BE2C (cell line): ENCODE measurements around the gene ARHGAP19.

ENCODE experiments used
- DNase-seq: peaks from one replicate; pipeline ENCODE4 v3.0.0-alpha.2; 2020
- H3K27me3 ChIP-seq: fragments of 250-450 bp; sonication (Bioruptor Pico); 2 replicates; pipeline ENCODE4 v1.5.1; 2020; ENCODE audit warnings: mild to moderate bottlenecking
- H3K36me3 ChIP-seq: fragments of 250-450 bp; sonication (Bioruptor Pico); 2 replicates; pipeline ENCODE4 v1.5.1; 2020; ENCODE audit warnings: mild to moderate bottlenecking
- H3K4me1 ChIP-seq: fragments of 250-450 bp; sonication (Bioruptor Pico); 2 replicates; pipeline ENCODE4 v1.5.1; 2020
- H3K4me3 ChIP-seq: 2 replicates; pipeline ENCODE4 v1.5.1; 2011; ENCODE audit warnings: low read depth, low read length
- H3K9me3 ChIP-seq: fragments of 250-450 bp; sonication (Bioruptor Pico); 2 replicates; pipeline ENCODE4 v1.5.1; 2020
- TF ChIP-seq, protein P1 (sequence below): IDR thresholded peaks from 2 replicates; pipeline ENCODE4 v1.5.1; 2012; ENCODE audit warnings: mild to moderate bottlenecking, low read depth, low read length

ARHGAP19 gene

DNA sequence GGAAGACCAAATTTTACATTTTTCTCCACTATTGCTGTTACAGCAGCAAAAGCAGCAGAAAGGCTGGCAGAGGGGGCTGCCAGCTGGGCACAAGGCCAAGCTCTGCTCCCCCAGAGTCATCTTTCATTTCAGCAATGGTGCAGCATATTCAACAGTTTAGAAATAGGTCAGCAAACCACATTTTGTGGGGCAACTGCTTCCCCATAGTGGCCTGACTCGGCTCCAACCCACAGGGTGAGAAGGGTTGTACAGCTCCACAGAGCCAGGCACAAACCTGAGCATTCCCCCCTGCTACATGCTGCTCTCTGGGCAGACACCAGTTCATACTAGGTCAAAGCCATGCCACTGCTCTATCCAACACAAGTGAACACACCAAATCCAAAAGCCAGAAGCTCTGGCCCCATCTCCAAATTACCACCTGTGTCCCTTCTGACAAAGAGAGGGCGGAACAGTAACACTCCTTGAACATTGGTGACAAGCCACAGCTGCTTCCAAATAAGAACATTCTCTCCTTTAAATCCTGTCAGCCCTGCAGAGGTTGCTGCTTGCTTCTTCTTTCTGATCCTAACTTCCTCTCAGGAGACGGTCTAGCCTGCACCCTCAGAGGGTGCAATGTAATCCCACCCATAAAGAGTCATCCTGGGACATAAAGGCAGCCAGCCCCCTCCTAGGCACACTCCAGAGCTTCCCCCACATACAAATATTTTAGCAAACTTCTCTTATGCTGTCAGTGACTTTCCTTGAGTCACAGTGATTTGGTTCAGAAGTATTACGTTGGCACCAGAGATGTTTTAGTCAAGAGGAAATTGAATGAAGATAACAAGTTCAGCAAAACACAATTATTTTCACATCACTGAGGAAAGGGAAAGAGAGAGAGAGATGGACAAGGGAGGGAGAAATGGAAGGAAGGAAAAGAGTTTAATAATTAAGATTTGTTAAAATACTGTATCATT, 67.7 kb downstream of the ARHGAP19 start:
- TF ChIP-seq, protein P1, sequence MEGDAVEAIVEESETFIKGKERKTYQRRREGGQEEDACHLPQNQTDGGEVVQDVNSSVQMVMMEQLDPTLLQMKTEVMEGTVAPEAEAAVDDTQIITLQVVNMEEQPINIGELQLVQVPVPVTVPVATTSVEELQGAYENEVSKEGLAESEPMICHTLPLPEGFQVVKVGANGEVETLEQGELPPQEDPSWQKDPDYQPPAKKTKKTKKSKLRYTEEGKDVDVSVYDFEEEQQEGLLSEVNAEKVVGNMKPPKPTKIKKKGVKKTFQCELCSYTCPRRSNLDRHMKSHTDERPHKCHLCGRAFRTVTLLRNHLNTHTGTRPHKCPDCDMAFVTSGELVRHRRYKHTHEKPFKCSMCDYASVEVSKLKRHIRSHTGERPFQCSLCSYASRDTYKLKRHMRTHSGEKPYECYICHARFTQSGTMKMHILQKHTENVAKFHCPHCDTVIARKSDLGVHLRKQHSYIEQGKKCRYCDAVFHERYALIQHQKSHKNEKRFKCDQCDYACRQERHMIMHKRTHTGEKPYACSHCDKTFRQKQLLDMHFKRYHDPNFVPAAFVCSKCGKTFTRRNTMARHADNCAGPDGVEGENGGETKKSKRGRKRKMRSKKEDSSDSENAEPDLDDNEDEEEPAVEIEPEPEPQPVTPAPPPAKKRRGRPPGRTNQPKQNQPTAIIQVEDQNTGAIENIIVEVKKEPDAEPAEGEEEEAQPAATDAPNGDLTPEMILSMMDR = no peak
- H3K9me3 ChIP-seq = no peaks in the 10 kb centered on the region
- H3K4me3 ChIP-seq = no peak overlapping the region
- H3K36me3 ChIP-seq = no peaks in the 10 kb centered on the region
- no peaks in the 10 kb centered on the region for H3K27me3 ChIP-seq
- H3K4me1 ChIP-seq = peaks cover 6% of the 10 kb centered on the region
- no peak for DNase-seq

DNA sequence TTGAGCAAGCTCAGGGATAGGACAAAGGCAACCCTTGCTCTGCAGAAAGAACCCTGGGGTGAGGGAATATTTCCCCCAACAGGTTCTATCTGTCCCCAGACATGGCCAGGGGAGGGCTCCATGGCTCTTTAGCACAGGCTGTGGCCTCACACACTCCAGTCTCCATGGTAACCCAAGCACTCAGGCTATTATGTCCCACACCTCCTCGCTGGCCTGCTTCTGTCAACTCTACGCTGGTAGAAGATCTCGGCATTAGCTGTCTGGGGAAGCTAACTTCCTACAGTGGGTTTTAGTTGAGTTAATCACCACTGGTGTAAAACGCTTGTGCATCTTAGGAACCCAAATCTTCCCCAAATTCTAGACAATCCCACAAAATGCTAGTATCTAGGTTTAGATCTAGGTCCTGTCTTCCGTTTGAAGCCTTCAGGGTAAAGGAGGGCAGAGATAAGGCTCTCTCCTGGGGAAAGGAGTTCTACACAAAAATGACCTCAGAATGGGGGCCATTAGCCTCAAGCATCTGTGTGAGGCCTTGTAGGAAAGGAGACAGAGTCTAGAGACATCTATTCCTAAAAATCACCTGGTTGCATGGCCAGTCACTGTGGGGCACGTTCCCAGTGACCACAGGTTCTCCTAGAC, 70.0 kb downstream of the ARHGAP19 start:
- TF ChIP-seq, protein P1 = no peak
- H3K4me3 ChIP-seq = no peak overlapping the region
- no peaks in the 10 kb centered on the region for H3K36me3 ChIP-seq
- H3K27me3 ChIP-seq = no peaks in the 10 kb centered on the region
- peak; percentile 41 for DNase-seq
- peaks cover 6% of the 10 kb centered on the region for H3K4me1 ChIP-seq
- H3K9me3 ChIP-seq = no peaks in the 10 kb centered on the region

DNA sequence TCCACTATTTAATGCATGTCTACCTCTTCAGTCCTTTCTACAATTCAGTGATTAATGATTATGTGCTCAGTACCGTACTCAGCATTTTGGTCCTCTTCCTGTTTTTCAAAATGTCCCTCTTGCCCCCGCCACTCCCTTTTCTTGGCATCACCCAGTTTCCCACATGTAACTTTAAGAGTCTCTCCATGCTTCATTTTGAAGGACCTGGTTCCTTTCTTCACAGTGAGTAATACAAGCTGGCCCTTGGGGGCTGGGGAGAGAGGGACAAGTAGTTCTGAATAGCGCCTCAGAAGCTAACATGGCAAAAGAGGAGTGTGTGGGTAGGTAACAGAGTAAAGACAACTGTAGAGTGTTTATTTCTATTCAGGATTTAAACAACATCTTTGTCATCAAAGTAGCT, 72.1 kb downstream of the ARHGAP19 start:
- peaks cover 6% of the 10 kb centered on the region for H3K4me1 ChIP-seq
- H3K9me3 ChIP-seq = no peaks in the 10 kb centered on the region
- TF ChIP-seq, protein P1 = no peak
- H3K4me3 ChIP-seq = no peak overlapping the region
- H3K36me3 ChIP-seq = no peaks in the 10 kb centered on the region
- no peak for DNase-seq
- no peaks in the 10 kb centered on the region for H3K27me3 ChIP-seq

DNA sequence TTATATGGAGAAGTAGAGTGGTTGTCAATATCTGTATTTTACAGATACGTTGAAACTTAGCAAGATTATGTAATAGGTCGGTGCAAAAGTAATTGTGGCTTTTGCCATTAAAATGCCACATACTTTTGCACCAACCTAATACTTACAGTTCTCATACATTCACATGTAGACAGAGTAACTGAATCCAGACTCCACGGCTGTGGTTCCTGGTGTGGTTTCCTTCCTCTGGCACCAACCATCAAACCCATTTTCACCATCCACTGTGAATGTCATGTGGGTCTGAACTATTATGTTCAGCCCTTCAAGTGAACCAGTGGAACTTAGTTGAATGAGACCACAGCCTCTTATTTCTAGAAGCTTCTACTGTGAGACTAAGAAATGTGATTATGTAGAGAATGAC, 75.1 kb downstream of the ARHGAP19 start:
- TF ChIP-seq, protein P1 = no peak
- H3K4me1 ChIP-seq = no peaks in the 10 kb centered on the region; the same call in 1 of the 2 replicates
- no peaks in the 10 kb centered on the region for H3K36me3 ChIP-seq
- H3K4me3 ChIP-seq = no peak overlapping the region
- DNase-seq = no peak
- no peaks in the 10 kb centered on the region for H3K9me3 ChIP-seq
- no peaks in the 10 kb centered on the region for H3K27me3 ChIP-seq

DNA sequence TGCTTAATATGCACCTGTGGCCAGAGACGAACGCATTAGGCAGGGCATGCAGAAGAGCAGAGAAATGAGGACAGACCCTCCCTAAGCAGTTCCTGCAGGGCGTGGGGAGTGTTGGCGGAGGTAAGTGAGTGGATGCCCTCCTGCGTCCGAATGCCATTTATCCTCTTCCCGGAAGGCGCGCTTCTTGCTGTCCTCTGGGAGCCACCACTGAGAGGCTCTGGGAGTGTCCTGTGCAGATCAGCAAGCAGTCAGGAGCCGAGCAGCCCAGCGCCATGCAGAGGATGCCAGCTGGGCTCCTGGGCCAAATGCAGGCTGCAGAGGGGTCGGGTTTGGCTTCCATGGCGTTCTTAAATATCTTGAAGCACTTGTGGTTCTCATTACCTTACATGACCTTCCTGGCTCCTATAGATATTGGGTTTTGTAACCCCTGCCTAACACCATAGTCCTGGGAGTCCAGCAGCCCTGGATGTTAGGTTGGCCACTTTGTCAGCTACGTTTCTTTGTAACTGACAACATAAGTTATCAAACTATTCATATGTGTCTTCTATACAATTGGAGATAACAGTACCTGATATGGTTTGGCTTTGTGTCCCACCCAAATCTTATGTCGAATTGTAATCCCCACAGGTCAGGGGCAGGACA, 76.7 kb downstream of the ARHGAP19 start:
- no peak for DNase-seq
- Histone ChIP-seq H3K4me3 (no peak overlapping the region), H3K4me1 (no peaks in the 10 kb centered on the region), H3K36me3 (no peaks in the 10 kb centered on the region), H3K27me3 (no peaks in the 10 kb centered on the region), H3K9me3 (no peaks in the 10 kb centered on the region)
- TF ChIP-seq, protein P1 = no peak
